ENCODE data around the gene GET3. TPM values are rescaled to one million over a fixed set of nuclear protein-coding genes. Genes with fewer than 3 reads are reported as not detected.
"Not testable (repeated sequence)": the region's sequence is repeated elsewhere in the genome, so short reads cannot be mapped to it uniquely, and the experiment has no call there.

GET3 gene
- total and polyA plus RNA-seq, 9 donors = 37.6 to 58.7 (median 51.5) TPM

GRCh38 chr19:12696366-12697335 lies 40.6 kb upstream of the GET3 start, which contains the start of gene FBXW9:
TSS of gene FBXW9 (minus strand) at chr19:12696631. CDS start at chr19:12696581, 50 bp downstream.
- Histone ChIP-seq H3K4me1 (ENCODE audit: control insufficient read depth, insufficient read depth, low read length) (peaks cover 14% of the 10 kb centered on the region), H3K36me3 (ENCODE audit: control insufficient read depth, insufficient read depth, low read length) (peaks cover 30% of the 10 kb centered on the region), H3K27me3 (ENCODE audit: control insufficient read depth, insufficient read depth, low read length) (no peaks in the 10 kb centered on the region), H3K9me3 (replicated peaks; ENCODE audit: control insufficient read depth, low read depth, low read length) (no peaks in the 10 kb centered on the region), H3K4me3 (ENCODE audit: low read length) (peak within 1 kb of the TSS; percentile 96), H3K27ac (ENCODE audit: low read length) (peak within 1 kb of the TSS; percentile 95)
- under 1% methylated on average over 51 of the region's 59 CpGs for WGBS (ENCODE audit: insufficient coverage)
- DNase-seq = peak; percentile 98

- Histone ChIP-seq H3K4me1 (ENCODE audit: control insufficient read depth, insufficient read depth, low read length) (peaks cover 14% of the 10 kb centered on the region), H3K36me3 (ENCODE audit: control insufficient read depth, insufficient read depth, low read length) (peaks cover 38% of the 10 kb centered on the region)
- not testable (repeated sequence) for DNase-seq; H3K27ac ChIP-seq (ENCODE audit: low read length); H3K27me3 ChIP-seq (ENCODE audit: control insufficient read depth, insufficient read depth, low read length); H3K9me3 ChIP-seq (replicated peaks; ENCODE audit: control insufficient read depth, low read depth, low read length); H3K4me3 ChIP-seq (ENCODE audit: low read length)
- 94% methylated on average over 20 of the region's 22 CpGs for WGBS (ENCODE audit: insufficient coverage)
Observed at GRCh38 chr19:12697425-12697824, 39.9 kb upstream of the GET3 start.

GRCh38 chr19:12698138-12698537 lies 39.2 kb upstream of the GET3 start:
- Histone ChIP-seq H3K9me3 (replicated peaks; ENCODE audit: control insufficient read depth, low read depth, low read length) (no peaks in the 10 kb centered on the region), H3K4me3 (ENCODE audit: low read length) (no peak overlapping the region), H3K4me1 (ENCODE audit: control insufficient read depth, insufficient read depth, low read length) (peaks cover 14% of the 10 kb centered on the region), H3K36me3 (ENCODE audit: control insufficient read depth, insufficient read depth, low read length) (peaks cover 45% of the 10 kb centered on the region), H3K27me3 (ENCODE audit: control insufficient read depth, insufficient read depth, low read length) (no peaks in the 10 kb centered on the region), H3K27ac (ENCODE audit: low read length) (no peak overlapping the region)
- no peak for DNase-seq
- WGBS (ENCODE audit: insufficient coverage) = 93% methylated on average over 3 of the region's 6 CpGs

GRCh38 chr19:12701596-12702282 lies 35.6 kb upstream of the GET3 start:
- peaks cover 76% of the 10 kb centered on the region for H3K36me3 ChIP-seq (ENCODE audit: control insufficient read depth, insufficient read depth, low read length)
- no peak for DNase-seq
- no peak overlapping the region for H3K4me3 ChIP-seq (ENCODE audit: low read length)
- H3K27me3 ChIP-seq (ENCODE audit: control insufficient read depth, insufficient read depth, low read length) = no peaks in the 10 kb centered on the region
- WGBS (ENCODE audit: insufficient coverage) = 89% methylated on average over 33 of the region's 33 CpGs
- H3K9me3 ChIP-seq (replicated peaks; ENCODE audit: control insufficient read depth, low read depth, low read length) = no peaks in the 10 kb centered on the region
- no peak overlapping the region for H3K27ac ChIP-seq (ENCODE audit: low read length)
- H3K4me1 ChIP-seq (ENCODE audit: control insufficient read depth, insufficient read depth, low read length) = peaks cover 5% of the 10 kb centered on the region

- Histone ChIP-seq H3K27me3 (ENCODE audit: control insufficient read depth, insufficient read depth, low read length) (no peaks in the 10 kb centered on the region), H3K36me3 (ENCODE audit: control insufficient read depth, insufficient read depth, low read length) (peaks cover 87% of the 10 kb centered on the region), H3K9me3 (replicated peaks; ENCODE audit: control insufficient read depth, low read depth, low read length) (no peaks in the 10 kb centered on the region), H3K4me3 (ENCODE audit: low read length) (no peak overlapping the region), H3K27ac (ENCODE audit: low read length) (no peak overlapping the region), H3K4me1 (ENCODE audit: control insufficient read depth, insufficient read depth, low read length) (no peaks in the 10 kb centered on the region)
- WGBS (ENCODE audit: insufficient coverage) = 48% methylated on average over 8 of the region's 9 CpGs
- peak; percentile 58 for DNase-seq
Observed at GRCh38 chr19:12703046-12703445, 34.3 kb upstream of the GET3 start.

- no peak for DNase-seq
- no peak overlapping the region for H3K27ac ChIP-seq (ENCODE audit: low read length)
- H3K4me3 ChIP-seq (ENCODE audit: low read length) = no peak overlapping the region
- H3K27me3 ChIP-seq (ENCODE audit: control insufficient read depth, insufficient read depth, low read length) = no peaks in the 10 kb centered on the region
- H3K4me1 ChIP-seq (ENCODE audit: control insufficient read depth, insufficient read depth, low read length) = no peaks in the 10 kb centered on the region
- peaks cover 86% of the 10 kb centered on the region for H3K36me3 ChIP-seq (ENCODE audit: control insufficient read depth, insufficient read depth, low read length)
- 93% methylated on average over 11 of the region's 13 CpGs for WGBS (ENCODE audit: insufficient coverage)
- H3K9me3 ChIP-seq (replicated peaks; ENCODE audit: control insufficient read depth, low read depth, low read length) = no peaks in the 10 kb centered on the region
Observed at GRCh38 chr19:12705169-12705568, 32.1 kb upstream of the GET3 start.

GRCh38 chr19:12705654-12706331 lies 31.5 kb upstream of the GET3 start:
- H3K27me3 ChIP-seq (ENCODE audit: control insufficient read depth, insufficient read depth, low read length) = no peaks in the 10 kb centered on the region
- H3K27ac ChIP-seq (ENCODE audit: low read length) = no peak overlapping the region
- no peaks in the 10 kb centered on the region for H3K9me3 ChIP-seq (replicated peaks; ENCODE audit: control insufficient read depth, low read depth, low read length)
- H3K4me1 ChIP-seq (ENCODE audit: control insufficient read depth, insufficient read depth, low read length) = no peaks in the 10 kb centered on the region
- no peak for DNase-seq
- peaks cover 88% of the 10 kb centered on the region for H3K36me3 ChIP-seq (ENCODE audit: control insufficient read depth, insufficient read depth, low read length)
- 94% methylated on average over 26 of the region's 29 CpGs for WGBS (ENCODE audit: insufficient coverage)
- no peak overlapping the region for H3K4me3 ChIP-seq (ENCODE audit: low read length)

- 90% methylated on average over 10 of the region's 13 CpGs for WGBS (ENCODE audit: insufficient coverage)
- Histone ChIP-seq H3K27ac (ENCODE audit: low read length) (no peak overlapping the region), H3K9me3 (replicated peaks; ENCODE audit: control insufficient read depth, low read depth, low read length) (no peaks in the 10 kb centered on the region), H3K36me3 (ENCODE audit: control insufficient read depth, insufficient read depth, low read length) (peaks cover 88% of the 10 kb centered on the region), H3K27me3 (ENCODE audit: control insufficient read depth, insufficient read depth, low read length) (no peaks in the 10 kb centered on the region), H3K4me1 (ENCODE audit: control insufficient read depth, insufficient read depth, low read length) (no peaks in the 10 kb centered on the region), H3K4me3 (ENCODE audit: low read length) (no peak overlapping the region)
- DNase-seq = no peak
Observed at GRCh38 chr19:12706332-12706718, 31.0 kb upstream of the GET3 start.

- no peak for DNase-seq
- Histone ChIP-seq H3K27me3 (ENCODE audit: control insufficient read depth, insufficient read depth, low read length) (no peaks in the 10 kb centered on the region), H3K36me3 (ENCODE audit: control insufficient read depth, insufficient read depth, low read length) (peaks cover 83% of the 10 kb centered on the region), H3K4me3 (ENCODE audit: low read length) (no peak overlapping the region), H3K27ac (ENCODE audit: low read length) (no peak overlapping the region), H3K9me3 (replicated peaks; ENCODE audit: control insufficient read depth, low read depth, low read length) (no peaks in the 10 kb centered on the region), H3K4me1 (ENCODE audit: control insufficient read depth, insufficient read depth, low read length) (no peaks in the 10 kb centered on the region)
- WGBS (ENCODE audit: insufficient coverage) = 93% methylated on average over 5 of the region's 8 CpGs
Observed at GRCh38 chr19:12708641-12709040, 28.7 kb upstream of the GET3 start.

GRCh38 chr19:12711187-12711586 lies 26.1 kb upstream of the GET3 start:
- Histone ChIP-seq H3K27me3 (ENCODE audit: control insufficient read depth, insufficient read depth, low read length) (no peaks in the 10 kb centered on the region), H3K9me3 (replicated peaks; ENCODE audit: control insufficient read depth, low read depth, low read length) (no peaks in the 10 kb centered on the region), H3K4me1 (ENCODE audit: control insufficient read depth, insufficient read depth, low read length) (no peaks in the 10 kb centered on the region), H3K36me3 (ENCODE audit: control insufficient read depth, insufficient read depth, low read length) (peaks cover 86% of the 10 kb centered on the region), H3K27ac (ENCODE audit: low read length) (no peak overlapping the region), H3K4me3 (ENCODE audit: low read length) (no peak overlapping the region)
- DNase-seq = no peak
- WGBS (ENCODE audit: insufficient coverage) = 89% methylated on average over 9 of the region's 17 CpGs
